K562 (cell line): ENCODE results near the gene HPSE2. TPM values are rescaled to one million over a fixed set of nuclear protein-coding genes. Genes with fewer than 3 reads are reported as not detected.

ENCODE experiments used
- ATF7 ChIP-seq: fragments of 450-650 bp; IDR thresholded peaks from 2 replicates; pipeline ENCODE4 v1.7.1; 2014; ENCODE audit warnings: mild to moderate bottlenecking, moderate library complexity
- BCOR ChIP-seq: fragments of 450-650 bp; IDR thresholded peaks from 2 replicates; pipeline ENCODE4 v1.6.1; 2016
- CBFA2T3 ChIP-seq: fragments of 450-650 bp; IDR thresholded peaks from 2 replicates; pipeline ENCODE4 v1.6.1; 2017
- DPF2 ChIP-seq: fragments of 450-650 bp; IDR thresholded peaks from 2 replicates; pipeline ENCODE4 v1.6.1; 2016
- EP300 ChIP-seq: IDR thresholded peaks from 2 replicates; pipeline ENCODE4 v1.6.1; 2012; ENCODE audit warnings: low read length, improper control_type of control experiment
- FUS ChIP-seq: fragments of 200-400 bp; formaldehyde crosslinking; optimal IDR thresholded peaks from 2 replicates; pipeline ENCODE3; 2017; ENCODE audit warnings: low read depth, low read length
- JUND ChIP-seq, 2 experiments: IDR thresholded peaks; 2 replicates in 1 of 2; 3 replicates in 1 of 2; pipeline ENCODE4 v1.6.1; 2011; ENCODE audit warnings: borderline replicate concordance in 2 of 2, low read depth in 2 of 2, low read length in 2 of 2, improper control_type of control experiment in 1 of 2, missing biosample characterization in 1 of 2, missing genetic modification characterization in 1 of 2, missing genetic modification reagents in 1 of 2
- KLF1 ChIP-seq: fragments of 450-650 bp; IDR thresholded peaks from 2 replicates; pipeline ENCODE4 v1.6.1; 2016; ENCODE audit warnings: missing genetic modification characterization, missing compliant biosample characterization
- MLX ChIP-seq, 2 experiments: fragments of 450-650 bp in 1 of 2; sonication (generic) in 1 of 2; formaldehyde crosslinking; conservative IDR thresholded peaks; 2 replicates each; pipeline versions ENCODE4 v1.4.0 to v1.8.1; 2020 to 2022; ENCODE audit warnings: mild to moderate bottlenecking in 1 of 2, missing genetic modification reagents in 1 of 2
- MYC ChIP-seq, 2 experiments: fragments of 250-450 bp in 1 of 2; sonication (Bioruptor Pico) in 1 of 2; IDR thresholded peaks; 2 replicates each; pipeline versions ENCODE4 v1.5.1 to v1.6.1; 2012 to 2021; ENCODE audit warnings: low read depth in 2 of 2, borderline replicate concordance in 1 of 2, improper control_type of control experiment in 1 of 2, low read length in 1 of 2, mild to moderate bottlenecking in 1 of 2, moderate library complexity in 1 of 2
- NR2C2 ChIP-seq, 2 experiments: fragments of 200-800 bp in 1 of 2; sonication (Bioruptor generic) in 1 of 2; sonication (generic) in 1 of 2; formaldehyde crosslinking in 1 of 2; IDR thresholded peaks; 2 replicates each; pipeline versions ENCODE4 v1.6.1 to v1.8.0; 2016 to 2022; ENCODE audit warnings: mild to moderate bottlenecking in 1 of 2, missing compliant biosample characterization in 1 of 2, missing genetic modification characterization in 1 of 2, missing genetic modification reagents in 1 of 2
- NR3C1 ChIP-seq: sonication (generic); formaldehyde crosslinking; IDR thresholded peaks from 2 replicates; pipeline ENCODE4 v1.8.1; 2022; ENCODE audit warnings: missing genetic modification reagents
- SETDB1 ChIP-seq: IDR thresholded peaks from one replicate; pipeline ENCODE4 v1.6.1; 2012; ENCODE audit warnings: low read length, control low read depth, inconsistent platforms
- SMARCA4 ChIP-seq: fragments of 450-650 bp; IDR thresholded peaks from 2 replicates; pipeline ENCODE4 v1.6.1; 2016
- TEAD1 ChIP-seq, 2 experiments: fragments of 450-650 bp in 1 of 2; sonication (generic) in 1 of 2; formaldehyde crosslinking; IDR thresholded peaks; 2 replicates each; pipeline versions ENCODE4 v1.4.0 to v1.8.0; 2020 to 2022; ENCODE audit warnings: mild to moderate bottlenecking in 2 of 2, missing genetic modification reagents in 1 of 2
- TFE3 ChIP-seq: fragments of 450-650 bp; formaldehyde crosslinking; IDR thresholded peaks from 2 replicates; pipeline ENCODE4 v1.4.0; 2020; ENCODE audit warnings: mild to moderate bottlenecking, mixed read lengths
- ZFX ChIP-seq: sonication (generic); formaldehyde crosslinking; IDR thresholded peaks from 2 replicates; pipeline ENCODE4 v1.8.0; 2022; ENCODE audit warnings: mild to moderate bottlenecking, missing genetic modification reagents, moderate library complexity
- ZNF23 ChIP-seq: fragments of 250-450 bp; sonication (Bioruptor Pico); IDR thresholded peaks from 2 replicates; pipeline ENCODE4 v1.4.0; 2020; ENCODE audit warnings: mild to moderate bottlenecking
- ZNF253 ChIP-seq: fragments of 250-450 bp; sonication (Bioruptor Pico); conservative IDR thresholded peaks from 2 replicates; pipeline ENCODE4 v1.6.1; 2021; ENCODE audit warnings: mild to moderate bottlenecking
- ZNF316 ChIP-seq: fragments of 450-650 bp; IDR thresholded peaks from 2 replicates; pipeline ENCODE4 v1.6.1; 2016
- ZNF561 ChIP-seq: fragments of 450-650 bp; formaldehyde crosslinking; conservative IDR thresholded peaks from 2 replicates; pipeline ENCODE4 v1.4.0; 2020; ENCODE audit warnings: mild to moderate bottlenecking, moderate library complexity
- ZNF592 ChIP-seq: fragments of 450-650 bp; IDR thresholded peaks from 2 replicates; pipeline ENCODE4 v1.6.1; 2017; ENCODE audit warnings: antibody characterized with exemption, mild to moderate bottlenecking
- ZNF780A ChIP-seq: fragments of 250-450 bp; sonication (Bioruptor Pico); IDR thresholded peaks from 2 replicates; pipeline ENCODE4 v1.5.0; 2021; ENCODE audit warnings: mild to moderate bottlenecking
- polyA plus RNA-seq, 8 experiments: library from polyadenylated mRNA; depleted of rRNA in 4 of 8; stranded (reverse) in 5 of 8; unstranded in 3 of 8; fragments of >200 nt; fragmentation: Nextera tagmentation in 2 of 8; fragmentation: Illumina TruSeq in 1 of 8; extraction: Ambion mirVana in 2 of 8; extraction: Trizol in 1 of 8; gene quantifications; 2 replicates each; pipeline versions ENCODE4 v1.2.1 to v1.2.3, GENCODE V29; 2011 to 2014; ENCODE audit warnings: inconsistent platforms in 1 of 8, missing spikeins in 1 of 8
- total RNA-seq, 7 experiments: library from RNA; depleted of rRNA in 6 of 7; stranded (reverse); fragments of >200 nt in 6 of 7; fragmentation: Illumina TruSeq in 2 of 7; extraction: Trizol in 2 of 7; gene quantifications; 2 replicates each; pipeline versions ENCODE4 v1.2.1 to v1.2.3, GENCODE V29; 2011 to 2021; ENCODE audit warnings: low replicate concordance in 1 of 7

Gene HPSE2
- total and polyA plus RNA-seq, 9 of the 15 experiments (the other 6 are each of a cell fraction or from before 2014, with no cell fraction given): 0.03 to 0.10 (median 0.04) TPM; not detected in 2

- no peak for TF ChIP-seq NR2C2 (CRISPR knock-in tag; IDR thresholded peaks at IDR 0.05)
- peak; percentile 82 for TF ChIP-seq NR2C2 (tag; IDR thresholded peaks at IDR 0.05)
- TF ChIP-seq SETDB1: no peak
- TF ChIP-seq CBFA2T3: peak; percentile 54
- peak; percentile 74 for TF ChIP-seq ZNF316
- TF ChIP-seq MLX (CRISPR knock-in tag; conservative IDR thresholded peaks at IDR 0.05): no peak
- no peak for TF ChIP-seq ZNF23
- no peak for TF ChIP-seq BCOR
- TF ChIP-seq ZNF592: peak; percentile 48; the same call in 1 of the 2 replicates
- peak; percentile 39; the same call in 1 of the 2 replicates for TF ChIP-seq ATF7
- no peak for TF ChIP-seq MYC (IDR thresholded peaks at IDR 0.05; ENCODE audit: low read depth, low read length)
- TF ChIP-seq MYC (CRISPR knock-in tag; IDR thresholded peaks at IDR 0.05; ENCODE audit: borderline replicate concordance, low read depth): no peak
- peak; percentile 38; the same call in 1 of the 2 replicates for TF ChIP-seq SMARCA4
- no peak for TF ChIP-seq ZNF780A (CRISPR knock-in tag)
- peak; percentile 65; the same call in 1 of the 2 replicates for TF ChIP-seq JUND (IDR thresholded peaks at IDR 0.05; ENCODE audit: borderline replicate concordance, low read depth, low read length)
- peak; percentile 33; the same call in 1 of the 3 replicates for TF ChIP-seq JUND (tag; IDR thresholded peaks at IDR 0.05; ENCODE audit: borderline replicate concordance, low read depth, low read length)
- TF ChIP-seq ZNF561 (CRISPR knock-in tag): no peak
- no peak for TF ChIP-seq ZFX (CRISPR knock-in tag)
- TF ChIP-seq EP300: peak; percentile 49; the same call in 1 of the 2 replicates
- no peak for TF ChIP-seq TEAD1 (CRISPR knock-in tag; IDR thresholded peaks at IDR 0.05)
- TF ChIP-seq FUS: no peak
- TF ChIP-seq NR3C1 (CRISPR knock-in tag): no peak
- peak; percentile 63; the same call in 1 of the 2 replicates for TF ChIP-seq DPF2
- TF ChIP-seq ZNF253: no peak
- TF ChIP-seq KLF1 (tag): no peak
- TF ChIP-seq TFE3 (CRISPR knock-in tag): no peak
Observed at GRCh38 chr10:98919899-98920298, 315.8 kb downstream of the HPSE2 start (continued).
